NCI-H2171 (cell line): ENCODE data around the gene CDH4.

ENCODE experiments used
- DNase-seq: peaks from one replicate; lab custom pipeline; 2025; lab: John Stamatoyannopoulos, UW

CDH4 gene

DNA sequence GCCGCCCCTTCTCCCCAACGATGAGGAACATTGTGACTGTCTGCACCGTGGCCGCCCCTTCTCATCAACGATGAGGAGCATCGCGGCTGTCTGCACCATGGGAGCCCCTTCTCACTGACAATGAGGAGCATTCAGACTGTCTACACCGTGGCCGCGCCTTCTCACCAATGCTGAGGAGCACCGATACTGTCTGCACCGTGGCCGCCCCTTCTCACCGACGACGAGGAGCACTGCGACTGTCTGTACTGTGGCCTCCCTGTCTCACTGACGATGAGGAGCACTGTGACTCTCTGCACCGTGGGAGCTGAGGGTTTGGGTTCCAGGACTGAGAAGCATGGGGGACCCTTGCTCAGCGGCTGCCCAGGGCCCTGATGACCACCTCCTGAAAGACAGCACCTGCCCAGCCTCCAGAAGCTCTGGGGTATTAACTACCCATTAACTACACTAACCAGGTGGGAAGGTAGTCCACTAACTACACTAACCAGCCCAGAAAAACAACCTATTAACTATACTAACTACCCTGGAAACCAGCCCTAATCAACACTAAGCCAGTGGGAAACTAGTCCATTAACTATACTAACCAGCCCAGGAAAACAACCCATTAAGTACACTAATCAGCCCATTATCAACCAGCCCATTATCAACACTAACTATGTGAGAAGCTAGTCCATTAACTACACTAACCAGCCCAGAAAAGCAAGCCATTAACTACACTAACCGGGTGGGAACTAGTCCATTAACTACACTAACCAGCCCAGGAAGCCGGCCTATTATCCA is 696.7 kb downstream of the CDH4 start:
- DNase-seq, result no peak

DNA sequence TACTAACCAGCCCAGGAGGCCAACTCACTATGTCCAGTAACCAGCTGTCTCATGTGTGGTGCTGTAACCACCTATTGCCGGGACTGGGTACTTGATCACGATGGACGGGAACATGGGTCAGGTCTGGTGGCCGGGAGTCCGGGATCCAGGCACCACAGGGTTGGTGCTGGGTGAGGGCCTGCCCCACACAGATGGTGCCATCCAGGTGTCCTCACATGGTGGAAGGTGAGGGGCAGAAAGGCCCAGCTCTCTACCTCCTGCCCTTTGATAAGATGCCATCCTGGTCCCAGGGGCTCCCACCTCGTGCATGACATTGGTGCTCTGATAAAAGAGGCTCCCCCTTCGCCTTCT is 697.3 kb downstream of the CDH4 start:
- DNase-seq, result no peak

- no peak for DNase-seq
Measured at GRCh38 chr20:61949714-61950640, 697.9 kb downstream of the CDH4 start.

GRCh38 chr20:61950641-61951071 is 698.6 kb downstream of the CDH4 start:
- DNase-seq, result no peak

- no peak for DNase-seq
Measured at GRCh38 chr20:61951695-61952533, 699.9 kb downstream of the CDH4 start.

DNA sequence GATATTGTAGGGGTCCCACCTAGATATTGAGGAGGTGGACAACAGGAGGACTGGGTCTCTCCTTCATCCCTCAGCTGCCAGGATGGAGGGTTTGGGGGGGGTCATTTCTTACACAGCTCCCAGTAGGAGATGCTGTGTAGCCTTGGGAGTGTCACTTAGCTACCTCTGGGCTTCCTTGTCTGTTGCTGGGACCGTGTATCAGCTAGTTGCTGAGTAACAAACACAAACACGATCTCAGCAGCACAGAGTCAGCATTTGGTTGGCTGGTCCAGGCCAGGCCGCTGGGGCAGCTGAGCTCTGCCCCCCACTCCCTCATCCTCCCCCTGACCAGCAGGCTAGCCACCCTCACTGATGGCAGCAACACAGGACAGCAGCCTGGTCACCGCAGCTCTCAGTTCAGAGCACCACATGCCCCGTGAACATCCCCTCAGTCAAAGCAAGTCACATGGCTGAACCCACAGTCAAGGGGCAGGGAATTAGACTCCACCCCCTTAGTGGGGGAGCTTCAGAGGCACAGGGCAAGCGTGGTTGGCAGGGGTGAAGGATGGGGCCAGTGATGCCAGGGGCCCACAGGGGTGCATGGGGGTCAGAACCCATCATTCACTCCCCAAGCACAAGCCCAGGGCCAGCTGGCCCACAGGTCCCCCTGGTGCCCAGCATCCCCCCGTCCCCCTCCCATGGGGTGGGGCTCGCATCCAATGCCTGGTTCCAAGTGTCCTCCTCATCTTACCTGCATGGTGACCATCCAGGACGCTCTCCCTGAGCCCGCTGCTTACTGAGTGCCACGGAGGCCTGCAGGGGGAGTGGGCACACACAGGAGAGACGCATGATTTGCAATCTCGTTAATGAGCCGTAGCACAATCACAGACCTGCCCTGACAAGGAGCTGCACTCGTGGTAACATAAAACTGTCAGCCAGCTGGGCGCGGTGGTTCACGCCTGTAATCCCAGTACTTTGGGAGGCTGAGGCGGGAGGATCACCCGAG is 701.3 kb downstream of the CDH4 start:
- peak; percentile 25 for DNase-seq

GRCh38 chr20:61954276-61955021 is 702.4 kb downstream of the CDH4 start:
- no peak for DNase-seq

- no peak for DNase-seq
Measured at GRCh38 chr20:61955668-61956395, 703.8 kb downstream of the CDH4 start.

GRCh38 chr20:61956396-61957342 is 704.6 kb downstream of the CDH4 start:
- no peak for DNase-seq

- DNase-seq, result no peak
Measured at GRCh38 chr20:61957961-61958715, 706.1 kb downstream of the CDH4 start.

DNA sequence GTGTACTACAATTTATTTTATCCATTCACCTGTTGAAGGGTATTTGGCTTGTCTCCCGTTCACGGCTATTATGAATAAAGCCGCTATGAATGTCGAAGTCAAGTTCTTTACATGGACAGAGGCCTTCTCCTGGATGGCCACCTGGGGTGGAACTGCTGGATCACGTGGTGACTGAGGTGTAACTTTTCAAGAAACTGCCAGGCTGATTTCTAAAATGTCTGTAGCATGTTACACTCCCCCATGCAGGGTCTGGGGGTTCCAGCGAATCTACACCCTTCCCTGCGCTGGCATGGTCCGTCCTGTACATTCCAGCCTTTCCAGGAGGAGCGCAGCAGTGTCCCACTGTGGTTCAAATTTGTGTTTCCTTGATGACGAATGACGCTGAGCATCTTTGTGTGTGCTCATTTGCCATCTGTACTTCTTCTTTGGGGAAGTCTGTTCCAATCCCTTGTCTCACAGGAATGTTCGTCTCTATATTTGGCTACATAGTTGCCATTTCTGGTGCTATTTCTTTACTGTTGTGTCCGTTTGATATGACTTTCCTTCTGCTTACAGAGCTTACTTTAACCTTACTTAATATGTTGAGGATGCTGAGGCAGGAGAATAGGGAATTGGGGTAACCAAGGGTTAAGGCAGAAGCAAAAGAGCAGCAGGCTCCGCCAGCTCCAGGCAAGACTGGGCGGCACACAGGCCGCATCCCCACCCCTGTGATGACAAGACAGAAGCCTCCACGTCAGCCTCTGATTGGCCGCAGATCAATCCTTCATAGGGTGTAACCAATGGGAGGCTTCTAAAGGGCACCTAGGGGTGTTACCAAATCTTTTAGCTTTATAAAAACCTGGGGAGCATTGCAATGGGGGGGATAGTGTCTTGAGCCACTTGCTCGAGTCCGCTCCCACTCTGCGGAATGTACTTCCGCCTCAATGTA is 707.0 kb downstream of the CDH4 start:
- no peak for DNase-seq

DNA sequence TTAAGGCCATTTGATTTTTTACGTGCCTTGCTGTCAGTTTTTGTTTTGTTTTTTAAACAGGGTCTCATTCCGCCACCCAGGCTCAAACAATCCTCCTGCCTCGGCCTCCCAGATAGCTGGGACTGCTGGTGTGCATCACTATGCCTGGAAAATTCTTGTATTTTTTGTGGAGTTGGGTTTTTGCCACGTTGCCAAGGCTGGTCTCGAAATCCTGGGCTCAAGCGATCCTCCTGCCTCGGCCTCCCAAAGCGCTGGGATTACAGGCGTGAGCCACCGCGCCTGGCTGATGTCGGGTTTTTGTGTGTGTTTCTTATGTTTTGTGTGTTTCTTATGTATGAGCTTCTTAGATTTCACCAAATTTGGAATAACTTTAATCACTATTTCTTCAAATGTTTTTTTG is 708.8 kb downstream of the CDH4 start:
- no peak for DNase-seq

- DNase-seq, result no peak
Measured at GRCh38 chr20:61963149-61963548, 711.1 kb downstream of the CDH4 start.

DNA sequence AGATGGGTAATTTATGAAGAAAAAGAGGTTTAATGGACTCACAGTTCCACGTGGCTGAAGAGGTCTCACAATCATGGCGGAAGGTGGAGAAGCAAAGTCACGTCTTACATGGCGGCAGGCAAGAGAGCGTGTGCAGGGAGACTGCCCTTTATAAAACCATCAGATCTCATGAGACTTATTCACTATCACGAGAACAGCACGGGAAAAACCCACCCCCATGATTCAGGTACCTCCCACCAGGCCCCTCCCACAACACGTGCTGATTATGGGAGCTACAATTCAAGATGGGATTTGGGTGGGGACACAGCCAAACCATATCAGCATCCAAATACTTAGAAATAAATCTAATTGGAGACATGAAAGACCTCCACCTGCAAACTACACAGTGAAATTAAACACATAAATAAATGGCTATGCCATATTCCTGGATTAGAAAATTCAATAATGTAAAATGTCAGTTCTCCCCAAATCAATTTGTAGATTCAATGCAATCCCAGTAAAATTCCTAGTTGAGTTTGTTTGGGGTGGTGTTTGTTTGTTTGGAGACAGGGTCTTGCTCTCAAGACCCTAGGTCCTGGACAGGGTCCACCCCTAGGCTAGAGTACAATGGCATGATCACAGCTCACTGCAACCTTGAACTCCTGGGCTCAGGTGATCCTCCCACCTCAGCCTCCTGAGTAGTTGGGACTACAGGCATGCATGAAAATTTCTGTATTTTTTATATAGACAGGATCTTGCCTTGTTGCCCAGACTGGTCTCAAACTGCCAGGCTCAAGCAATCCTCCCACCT is 712.0 kb downstream of the CDH4 start:
- no peak for DNase-seq

DNA sequence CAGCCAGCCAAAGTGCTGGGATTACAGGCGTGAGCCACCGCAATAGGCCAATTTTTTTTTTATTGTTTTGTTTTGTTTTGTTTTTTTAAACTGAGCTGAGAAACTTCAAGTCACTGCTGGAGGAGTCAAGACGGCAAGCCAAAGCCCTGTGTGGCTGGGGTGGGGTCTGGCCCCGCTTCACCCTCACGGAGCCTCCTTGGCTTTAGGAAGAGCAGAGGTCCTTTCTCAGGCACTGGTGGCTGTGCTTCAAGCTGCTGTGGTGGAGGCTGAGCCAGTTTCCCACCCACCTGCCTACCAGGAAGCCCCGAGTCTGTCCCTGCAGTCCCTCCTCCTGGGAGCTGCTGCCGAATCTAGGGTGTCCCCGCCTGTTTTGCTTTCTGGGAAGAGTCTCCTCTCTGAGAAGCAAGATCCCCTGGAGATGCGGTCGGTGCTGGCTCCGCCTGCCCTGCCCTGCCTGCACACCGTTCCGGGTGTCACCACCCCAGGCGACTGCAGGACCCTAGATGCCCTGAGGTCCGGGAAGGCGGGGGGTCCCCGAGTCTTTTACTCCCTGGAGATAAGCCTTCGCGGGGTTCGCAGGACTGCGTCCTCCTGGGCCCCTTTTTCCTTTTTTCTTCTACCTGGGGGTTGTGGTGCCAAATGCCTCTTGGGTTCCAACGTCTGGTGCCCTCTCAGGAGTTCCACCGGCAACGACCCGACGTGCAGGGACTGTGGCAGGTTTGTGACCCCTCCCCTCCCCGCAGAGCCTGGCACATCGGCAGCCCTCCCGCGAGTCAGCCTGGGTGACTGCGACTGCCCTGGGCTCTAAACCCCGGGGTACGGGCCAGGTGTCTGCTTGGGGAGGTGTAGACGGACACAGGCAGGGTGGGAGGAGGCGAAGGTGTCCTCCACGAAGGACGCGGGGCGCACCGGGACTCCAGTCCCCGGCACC is 712.9 kb downstream of the CDH4 start:
- no peak for DNase-seq
